ENCODE results near the gene SGIP1.
A peak's percentile ranks its signal among the peaks of the same experiment; 100 is the strongest.

Gene SGIP1

DNA sequence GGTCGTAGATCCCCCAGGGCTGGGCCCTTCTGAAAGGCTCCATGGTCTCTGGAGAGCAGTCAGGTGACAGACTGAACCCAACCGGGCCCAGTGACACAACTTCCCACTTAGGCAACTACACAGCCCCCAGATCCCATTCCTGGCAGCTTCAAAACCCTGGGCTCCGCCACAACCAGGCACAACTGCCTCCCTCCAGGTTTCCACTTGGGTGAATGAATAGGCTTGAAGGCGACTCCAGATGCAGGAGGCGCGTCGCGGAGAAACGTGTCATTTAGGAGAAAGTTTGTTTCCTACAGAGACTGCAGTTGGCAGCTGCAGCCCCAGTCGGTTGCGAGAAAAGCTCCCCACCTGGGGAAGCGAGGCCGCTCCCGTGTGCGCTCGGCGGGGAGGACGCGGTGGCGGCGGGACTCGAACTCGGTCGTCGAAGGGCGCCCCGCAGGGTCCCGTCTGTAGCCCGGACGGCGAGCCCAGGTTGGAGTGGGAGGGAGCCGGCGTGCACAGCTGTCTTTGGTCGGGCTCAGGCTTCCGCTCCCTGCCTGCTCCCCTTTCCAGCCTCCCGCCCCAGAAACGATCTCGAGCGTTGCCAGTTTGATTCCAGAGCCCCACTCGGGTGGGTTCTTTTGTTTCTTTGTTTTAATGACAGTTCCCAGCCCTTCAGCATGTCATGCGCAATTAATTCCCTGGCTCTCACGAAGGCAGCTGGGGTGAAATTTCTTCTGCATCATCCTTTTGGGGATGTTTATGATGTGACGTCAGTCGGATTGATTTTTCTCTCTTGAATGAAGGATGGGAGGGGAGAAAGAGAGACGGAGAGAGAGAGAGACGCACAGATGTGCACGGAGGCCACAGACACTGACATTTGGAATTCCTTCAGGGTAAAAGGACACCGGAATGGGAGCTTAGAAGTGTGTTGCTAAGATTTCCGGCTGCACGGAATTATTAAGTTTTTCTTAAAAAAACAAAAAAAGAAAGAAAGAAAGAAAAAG lies 862 bp upstream of the SGIP1 start:
- H3K4me1 ChIP-seq (ENCODE audit: insufficient read depth, low read length) = peaks cover 11% of the 10 kb centered on the region; the same call in 1 of the 2 replicates
- no peaks in the 10 kb centered on the region for H3K9me3 ChIP-seq (ENCODE audit: control insufficient read depth, insufficient read depth, low read length)
- H3K36me3 ChIP-seq (ENCODE audit: insufficient read depth, low read length) = no peaks in the 10 kb centered on the region
- peak overlapping the region; percentile 50 for H3K9ac ChIP-seq (ENCODE audit: low read depth, low read length)

DNA sequence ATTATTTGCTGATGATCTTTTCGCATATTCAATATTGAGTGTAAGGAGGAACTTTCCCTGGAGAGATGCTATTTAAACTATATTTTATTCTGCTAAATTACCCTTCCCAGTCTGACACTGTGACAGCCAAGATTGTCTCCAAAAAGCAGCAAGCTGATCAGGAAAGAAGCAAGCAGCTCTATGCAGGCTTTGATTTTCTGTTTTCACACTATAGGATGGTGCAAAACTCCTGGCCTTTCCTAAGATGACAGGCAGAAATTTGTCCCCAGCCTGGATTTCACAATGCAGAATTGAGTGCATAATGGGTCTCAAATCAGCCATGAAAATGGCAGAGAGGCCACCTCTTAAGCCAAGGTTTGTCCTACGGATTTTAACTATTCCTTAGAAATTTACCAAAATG lies 1.1 kb downstream of the SGIP1 start:
- Histone ChIP-seq H3K9me3 (ENCODE audit: control insufficient read depth, insufficient read depth, low read length) (no peaks in the 10 kb centered on the region), H3K36me3 (ENCODE audit: insufficient read depth, low read length) (no peaks in the 10 kb centered on the region), H3K4me1 (ENCODE audit: insufficient read depth, low read length) (peaks cover 5% of the 10 kb centered on the region; the same call in 1 of the 2 replicates), H3K9ac (ENCODE audit: low read depth, low read length) (no peak overlapping the region)

DNA sequence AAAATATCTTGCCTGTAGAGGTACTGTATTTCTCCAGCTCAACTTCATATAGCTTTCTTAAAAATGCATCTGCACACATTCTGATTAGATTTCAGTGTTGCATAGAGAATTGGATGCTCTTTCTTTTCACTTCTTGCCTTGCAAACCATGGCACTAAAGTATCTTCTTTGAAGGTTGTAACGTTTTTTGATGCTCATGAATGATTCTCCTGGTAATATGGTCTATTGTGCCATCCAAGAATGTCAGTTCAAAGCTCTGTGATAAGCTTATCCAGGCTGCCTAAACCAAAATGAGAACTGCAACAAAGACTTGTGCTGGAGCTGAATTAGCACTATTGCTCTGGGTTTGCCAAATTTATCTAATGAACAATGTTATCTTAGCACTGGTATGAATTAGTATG lies 1.9 kb downstream of the SGIP1 start:
- Histone ChIP-seq H3K36me3 (ENCODE audit: insufficient read depth, low read length) (no peaks in the 10 kb centered on the region), H3K4me1 (ENCODE audit: insufficient read depth, low read length) (peaks cover 13% of the 10 kb centered on the region; the same call in 1 of the 2 replicates), H3K9ac (ENCODE audit: low read depth, low read length) (no peak overlapping the region), H3K9me3 (ENCODE audit: control insufficient read depth, insufficient read depth, low read length) (no peaks in the 10 kb centered on the region)

DNA sequence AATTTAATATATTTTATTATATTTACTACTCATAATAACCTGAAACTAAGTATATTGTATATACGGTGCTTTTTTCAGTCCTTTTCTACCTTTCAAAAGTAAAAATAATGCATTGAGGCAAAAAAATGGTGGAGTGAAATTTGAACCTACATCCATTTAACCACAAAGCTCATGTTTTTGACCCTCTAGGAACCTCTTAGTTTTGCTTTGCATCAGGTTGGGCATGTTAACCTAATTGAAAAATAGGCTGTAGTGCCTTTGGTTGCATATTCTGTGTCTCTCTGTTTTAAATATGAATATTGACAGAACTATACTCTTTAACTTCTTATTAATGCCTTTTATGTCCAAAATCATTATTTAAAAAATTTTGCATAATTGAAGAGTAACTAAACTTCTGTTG lies 3.8 kb downstream of the SGIP1 start:
- H3K9me3 ChIP-seq (ENCODE audit: control insufficient read depth, insufficient read depth, low read length) = no peaks in the 10 kb centered on the region
- peaks cover 15% of the 10 kb centered on the region for H3K4me1 ChIP-seq (ENCODE audit: insufficient read depth, low read length)

DNA sequence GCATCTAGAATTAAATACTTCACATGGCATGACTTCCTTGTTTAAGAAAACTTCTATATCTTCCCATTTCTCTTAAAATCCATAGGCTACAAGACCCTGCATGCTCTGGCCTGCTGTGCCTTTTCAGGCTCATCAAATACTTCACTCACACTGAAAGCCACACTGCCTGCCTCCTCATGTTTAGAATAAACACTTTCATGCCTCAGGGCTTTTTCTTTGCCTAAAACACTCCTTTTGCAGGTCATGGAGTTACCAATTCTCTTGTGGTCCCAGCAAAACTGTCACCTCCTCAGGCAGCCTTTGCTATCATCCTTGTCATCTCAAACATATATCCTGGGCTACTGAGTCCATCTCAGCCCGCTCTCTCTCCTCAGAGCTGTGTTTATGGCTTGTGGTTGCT lies 5.5 kb downstream of the SGIP1 start:
- H3K9me3 ChIP-seq (ENCODE audit: control insufficient read depth, insufficient read depth, low read length) = no peaks in the 10 kb centered on the region
- peaks cover 15% of the 10 kb centered on the region for H3K4me1 ChIP-seq (ENCODE audit: insufficient read depth, low read length)
- H3K36me3 ChIP-seq (ENCODE audit: insufficient read depth, low read length) = no peaks in the 10 kb centered on the region
- H3K9ac ChIP-seq (ENCODE audit: low read depth, low read length) = no peak overlapping the region

More for the DNA sequence above, 3.8 kb downstream of the SGIP1 start:
- Histone ChIP-seq H3K9ac (ENCODE audit: low read depth, low read length) (no peak overlapping the region), H3K36me3 (ENCODE audit: insufficient read depth, low read length) (no peaks in the 10 kb centered on the region)

DNA sequence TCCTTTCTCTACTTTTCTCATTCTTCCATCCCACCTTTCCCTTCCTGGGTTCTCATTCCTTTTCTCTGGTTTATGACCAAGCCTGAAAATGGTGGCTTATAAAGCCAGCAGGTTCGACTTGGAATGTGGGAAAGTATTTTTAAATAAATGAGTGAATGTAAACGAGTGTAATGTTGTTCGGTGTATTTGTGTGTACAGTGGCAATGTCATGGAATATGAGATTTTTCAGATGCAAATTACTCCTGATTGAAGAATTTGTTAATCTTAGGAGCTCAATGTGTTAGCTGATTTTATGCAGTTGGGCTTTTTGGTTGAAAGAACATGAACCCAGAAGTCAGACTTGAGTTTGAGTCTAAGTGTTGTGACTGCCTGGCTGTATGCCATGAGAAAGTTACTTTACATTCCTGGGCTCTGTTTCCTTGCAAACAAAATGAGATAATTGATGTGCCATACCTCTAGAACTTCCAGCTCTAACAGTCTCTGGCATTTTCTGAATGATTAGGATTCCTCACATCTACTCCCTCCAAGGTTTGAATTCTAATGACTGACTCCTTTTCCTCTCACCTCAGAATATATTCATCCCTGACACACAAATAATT lies 6.6 kb downstream of the SGIP1 start:
- Histone ChIP-seq H3K9me3 (ENCODE audit: control insufficient read depth, insufficient read depth, low read length) (no peaks in the 10 kb centered on the region), H3K36me3 (ENCODE audit: insufficient read depth, low read length) (no peaks in the 10 kb centered on the region), H3K4me1 (ENCODE audit: insufficient read depth, low read length) (peaks cover 15% of the 10 kb centered on the region), H3K9ac (ENCODE audit: low read depth, low read length) (no peak overlapping the region)

DNA sequence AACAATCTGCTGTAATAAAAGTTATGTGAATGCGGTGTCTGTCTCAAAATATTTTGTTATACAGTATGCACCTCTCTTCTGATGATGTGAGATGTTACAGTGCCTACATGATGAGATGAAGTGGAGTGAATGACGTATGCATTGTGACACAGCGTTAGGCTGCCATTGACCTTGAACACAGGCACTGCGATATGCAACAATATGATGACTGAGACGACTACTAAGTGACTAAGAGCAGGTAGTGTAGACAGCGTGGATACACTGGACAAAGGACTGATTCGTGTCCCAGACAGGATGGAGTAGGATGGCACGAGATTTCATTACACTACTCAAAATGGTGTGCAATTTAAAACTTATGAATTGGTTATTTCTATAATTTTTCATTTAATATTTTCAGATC lies 8.4 kb downstream of the SGIP1 start:
- H3K36me3 ChIP-seq (ENCODE audit: insufficient read depth, low read length) = no peaks in the 10 kb centered on the region
- H3K9me3 ChIP-seq (ENCODE audit: control insufficient read depth, insufficient read depth, low read length) = no peaks in the 10 kb centered on the region
- peaks cover 15% of the 10 kb centered on the region for H3K4me1 ChIP-seq (ENCODE audit: insufficient read depth, low read length)
- H3K9ac ChIP-seq (ENCODE audit: low read depth, low read length) = no peak overlapping the region

DNA sequence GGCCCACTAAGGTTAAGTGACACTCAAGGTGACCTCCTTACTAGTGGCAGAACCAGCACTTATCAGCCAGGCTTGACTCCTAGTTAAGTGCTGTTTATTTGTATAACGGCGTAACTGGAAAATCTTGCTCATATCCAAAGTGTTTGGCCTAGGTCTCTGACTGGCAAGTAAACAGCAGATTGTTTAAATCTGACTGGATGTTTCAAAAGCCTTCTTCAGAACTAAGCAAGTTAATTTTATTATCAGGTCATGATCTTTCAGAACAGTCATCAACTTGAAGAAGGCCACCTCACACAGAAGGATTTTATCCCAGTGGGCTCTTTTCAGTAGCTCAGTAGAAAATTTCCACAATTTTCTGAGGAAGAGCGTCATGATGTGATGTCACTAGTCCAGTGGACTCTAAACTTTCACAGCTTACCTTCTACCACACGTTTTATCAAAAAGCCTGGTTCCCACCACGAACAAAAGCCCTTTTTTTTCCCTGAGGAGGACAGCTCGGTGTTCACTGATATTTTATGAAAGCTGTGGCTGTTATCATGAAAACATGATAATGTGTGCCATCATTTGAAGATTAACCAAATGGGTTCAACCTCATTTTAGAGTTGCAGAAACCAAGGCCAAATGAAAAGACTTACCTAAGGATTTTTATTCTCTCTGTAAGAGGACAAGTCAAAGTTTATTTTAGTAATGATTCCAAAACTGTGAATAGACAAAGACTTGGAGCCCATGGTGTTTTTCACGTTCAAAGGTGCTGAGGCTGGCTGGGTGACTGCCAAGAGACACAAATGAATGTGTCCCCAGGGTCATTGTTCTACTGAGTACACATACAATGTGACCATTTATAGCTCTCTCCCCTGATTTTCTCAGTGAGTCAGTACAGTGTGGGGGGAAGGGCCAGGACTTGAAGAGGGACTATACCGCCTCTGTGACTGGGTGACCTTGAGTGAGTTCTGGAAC lies 9.1 kb downstream of the SGIP1 start:
- no peaks in the 10 kb centered on the region for H3K9me3 ChIP-seq (ENCODE audit: control insufficient read depth, insufficient read depth, low read length)
- H3K9ac ChIP-seq (ENCODE audit: low read depth, low read length) = no peak overlapping the region
- H3K4me1 ChIP-seq (ENCODE audit: insufficient read depth, low read length) = peaks cover 15% of the 10 kb centered on the region
- H3K36me3 ChIP-seq (ENCODE audit: insufficient read depth, low read length) = no peaks in the 10 kb centered on the region

DNA sequence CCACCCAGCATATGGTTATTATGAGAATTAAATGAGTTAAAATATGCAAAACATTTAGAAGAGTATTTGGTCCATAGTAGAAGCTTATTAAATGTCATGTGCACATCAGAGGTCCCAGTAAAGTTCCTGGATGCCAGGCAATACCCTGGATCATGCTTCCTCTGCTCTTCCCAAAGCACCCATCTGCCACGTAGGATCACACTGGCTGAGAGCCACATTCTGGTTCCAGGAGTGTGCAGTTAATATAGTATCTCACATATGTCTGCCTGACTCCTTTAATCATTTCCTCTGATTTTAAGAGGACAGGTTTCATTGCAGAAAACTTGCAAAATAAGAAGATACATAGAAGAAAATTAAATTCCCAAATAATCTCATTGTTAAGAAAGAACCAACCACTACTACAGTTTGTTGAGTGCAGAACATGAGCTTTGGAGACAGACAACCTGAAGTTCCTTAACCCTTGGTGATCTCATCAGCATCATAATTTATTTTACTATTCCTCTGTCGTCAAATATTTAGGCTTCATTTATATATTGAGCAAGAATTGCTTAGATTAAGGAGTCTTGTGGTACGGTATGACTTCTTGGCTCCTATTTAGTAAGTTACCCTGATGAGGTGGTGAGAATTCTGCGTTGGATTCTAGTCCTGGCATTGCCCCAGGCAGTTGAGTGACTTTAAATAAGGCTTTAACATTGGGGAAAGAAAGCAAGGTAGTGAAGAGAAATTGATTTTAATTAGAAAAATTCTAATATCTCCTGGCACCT lies 12.3 kb downstream of the SGIP1 start:
- Histone ChIP-seq H3K9me3 (ENCODE audit: control insufficient read depth, insufficient read depth, low read length) (no peaks in the 10 kb centered on the region), H3K9ac (ENCODE audit: low read depth, low read length) (no peak overlapping the region), H3K36me3 (ENCODE audit: insufficient read depth, low read length) (no peaks in the 10 kb centered on the region), H3K4me1 (ENCODE audit: insufficient read depth, low read length) (peaks cover 2% of the 10 kb centered on the region)

DNA sequence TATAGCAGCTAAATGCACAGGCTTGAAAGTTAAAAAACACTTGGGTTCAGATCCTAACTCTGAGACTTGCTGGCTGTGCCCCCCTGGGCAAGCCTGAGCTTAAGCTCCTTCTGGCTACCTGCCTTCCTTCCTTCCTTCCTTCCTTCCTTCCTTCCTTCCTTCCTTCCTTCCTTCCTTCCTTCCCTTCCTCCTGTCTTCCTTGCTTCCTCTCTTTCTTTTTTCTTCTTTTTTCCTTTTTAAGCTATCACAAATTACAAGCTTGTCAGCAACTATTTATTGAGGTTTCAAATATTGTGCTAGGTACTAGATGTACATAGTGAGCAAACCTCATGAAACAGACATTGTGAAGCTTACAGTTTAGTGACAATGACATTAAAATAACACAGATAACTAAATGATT lies 15.1 kb downstream of the SGIP1 start:
- Histone ChIP-seq H3K9ac (ENCODE audit: low read depth, low read length) (no peak overlapping the region), H3K9me3 (ENCODE audit: control insufficient read depth, insufficient read depth, low read length) (no peaks in the 10 kb centered on the region), H3K4me1 (ENCODE audit: insufficient read depth, low read length) (peaks cover 3% of the 10 kb centered on the region; the same call in 1 of the 2 replicates), H3K36me3 (ENCODE audit: insufficient read depth, low read length) (no peaks in the 10 kb centered on the region)

DNA sequence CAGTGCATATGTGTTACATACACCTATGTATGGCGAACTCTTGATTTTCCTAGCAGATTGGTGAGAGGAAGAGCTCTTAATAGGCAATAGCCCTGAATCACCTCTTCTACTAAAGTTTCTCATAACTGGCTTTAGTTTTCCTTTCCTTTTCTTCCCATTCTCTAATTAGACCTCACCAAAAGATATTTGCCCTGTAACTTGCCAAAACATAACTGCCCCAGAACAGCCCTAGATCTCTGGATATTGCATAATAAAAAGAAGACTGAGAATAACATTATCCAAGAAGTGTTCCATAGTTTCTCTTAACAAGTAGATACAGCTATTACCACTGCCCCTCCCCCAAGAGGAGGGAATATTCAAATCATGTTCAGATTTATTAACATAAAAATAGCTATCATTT lies 16.3 kb downstream of the SGIP1 start:
- peaks cover 3% of the 10 kb centered on the region; the same call in 1 of the 2 replicates for H3K4me1 ChIP-seq (ENCODE audit: insufficient read depth, low read length)
- H3K9me3 ChIP-seq (ENCODE audit: control insufficient read depth, insufficient read depth, low read length) = no peaks in the 10 kb centered on the region
- H3K36me3 ChIP-seq (ENCODE audit: insufficient read depth, low read length) = no peaks in the 10 kb centered on the region
- no peak overlapping the region for H3K9ac ChIP-seq (ENCODE audit: low read depth, low read length)

DNA sequence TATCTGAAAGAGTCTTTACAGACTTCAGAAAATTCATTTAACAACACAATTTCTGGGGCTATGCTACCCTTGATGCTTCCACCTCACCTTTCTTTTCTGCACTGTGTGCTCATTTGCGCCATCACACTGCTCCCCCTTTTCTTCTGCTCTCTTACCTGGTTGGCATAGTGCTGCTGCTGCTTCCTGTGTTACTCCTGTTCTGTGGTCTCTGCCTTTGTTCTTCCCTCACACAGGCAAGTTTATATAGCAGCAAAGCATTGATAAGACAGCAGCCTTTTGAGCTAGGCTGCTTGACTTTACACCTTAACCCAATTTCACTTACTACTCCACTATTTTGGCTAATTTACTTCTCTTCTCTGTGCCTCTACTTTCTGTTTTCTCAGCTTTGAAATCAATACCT lies 18.3 kb downstream of the SGIP1 start:
- Histone ChIP-seq H3K36me3 (ENCODE audit: insufficient read depth, low read length) (no peaks in the 10 kb centered on the region), H3K9ac (ENCODE audit: low read depth, low read length) (no peak overlapping the region), H3K4me1 (ENCODE audit: insufficient read depth, low read length) (peaks cover 3% of the 10 kb centered on the region; the same call in 1 of the 2 replicates), H3K9me3 (ENCODE audit: control insufficient read depth, insufficient read depth, low read length) (no peaks in the 10 kb centered on the region)

DNA sequence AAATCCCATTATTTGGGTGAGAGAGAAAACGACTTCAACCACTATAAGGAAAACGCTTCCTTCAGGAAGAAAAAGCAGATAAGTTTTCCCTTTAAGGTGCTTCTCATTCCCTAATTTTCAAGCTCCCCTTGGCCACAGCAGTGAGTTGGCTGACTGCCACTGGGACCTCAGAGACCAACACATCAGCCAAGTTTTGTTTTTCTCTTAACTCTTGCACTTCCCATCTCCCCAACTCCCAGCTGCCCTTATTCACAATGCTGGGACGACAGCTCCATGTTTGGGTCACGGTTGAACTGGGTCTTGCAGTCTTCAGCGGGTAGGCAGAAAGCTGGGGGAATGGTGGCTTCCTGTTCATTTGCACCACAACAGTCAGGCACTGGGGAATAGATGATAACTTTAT lies 18.9 kb downstream of the SGIP1 start:
- H3K9ac ChIP-seq (ENCODE audit: low read depth, low read length) = no peak overlapping the region
- H3K4me1 ChIP-seq (ENCODE audit: insufficient read depth, low read length) = peaks cover 3% of the 10 kb centered on the region; the same call in 1 of the 2 replicates
- no peaks in the 10 kb centered on the region for H3K36me3 ChIP-seq (ENCODE audit: insufficient read depth, low read length)
- no peaks in the 10 kb centered on the region for H3K9me3 ChIP-seq (ENCODE audit: control insufficient read depth, insufficient read depth, low read length)
